Stimulated activated CD4-positive, alpha-beta T cell treated with anti-CD3 and anti-CD28 coated beads, Interleukin-15, amount 100 ng/mL, for 48 hours (primary cell): Measurements from ENCODE around the gene PHPT1.

Experiments
- DNase-seq, 2 donors: peaks; one replicate each; pipeline ENCODE4 v3.0.0-alpha.2; 2020; ENCODE audit warnings: low read depth in 2 of 2

Gene PHPT1

GRCh38 chr9:136847826-136848392 lies 1.3 kb upstream of the PHPT1 start:
- DNase-seq: peak; percentile 79 to 83

- DNase-seq: no peak
These were observed 694 bp upstream of the PHPT1 start for GRCh38 chr9:136848393-136849037.

GRCh38 chr9:136849960-136850865 lies 1.0 kb downstream of the PHPT1 start:
- DNase-seq: no peak

- no peak for DNase-seq
These were observed 1.9 kb downstream of the PHPT1 start for GRCh38 chr9:136850866-136851775.

GRCh38 chr9:136851941-136852663 lies 2.9 kb downstream of the PHPT1 start, which contains the start of gene MAMDC4:
Gene MAMDC4 (plus strand): TSS chr9:136852346. CDS start chr9:136852417, 71 bp downstream.
- no peak for DNase-seq

- no peak for DNase-seq
These were observed 3.7 kb downstream of the PHPT1 start for GRCh38 chr9:136852664-136853595.

- no peak for DNase-seq
These were observed 4.4 kb downstream of the PHPT1 start for GRCh38 chr9:136853596-136854112.

GRCh38 chr9:136854113-136854841 lies 5.1 kb downstream of the PHPT1 start:
- no peak for DNase-seq

GRCh38 chr9:136854842-136855460 lies 5.7 kb downstream of the PHPT1 start:
- no peak for DNase-seq

- DNase-seq: no peak
These were observed 6.4 kb downstream of the PHPT1 start for GRCh38 chr9:136855461-136856078.

- no peak for DNase-seq
These were observed 6.9 kb downstream of the PHPT1 start for GRCh38 chr9:136856079-136856476.

- no peak for DNase-seq
These were observed 7.4 kb downstream of the PHPT1 start for GRCh38 chr9:136856541-136857141.

- DNase-seq: no peak
These were observed 8.0 kb downstream of the PHPT1 start for GRCh38 chr9:136857166-136857565.

GRCh38 chr9:136857581-136858412 lies 8.6 kb downstream of the PHPT1 start:
- no peak for DNase-seq

- DNase-seq: no peak
These were observed 9.2 kb downstream of the PHPT1 start for GRCh38 chr9:136858452-136858843.
